Measurements from ENCODE around the gene CABLES1. TPM values are rescaled to one million over a fixed set of nuclear protein-coding genes. Genes with fewer than 3 reads are reported as not detected.

Gene CABLES1
- total and polyA plus RNA-seq, 2 of the 4 experiments (the other 2 are of a cell fraction) = 4.7 to 5.7 TPM

DNA sequence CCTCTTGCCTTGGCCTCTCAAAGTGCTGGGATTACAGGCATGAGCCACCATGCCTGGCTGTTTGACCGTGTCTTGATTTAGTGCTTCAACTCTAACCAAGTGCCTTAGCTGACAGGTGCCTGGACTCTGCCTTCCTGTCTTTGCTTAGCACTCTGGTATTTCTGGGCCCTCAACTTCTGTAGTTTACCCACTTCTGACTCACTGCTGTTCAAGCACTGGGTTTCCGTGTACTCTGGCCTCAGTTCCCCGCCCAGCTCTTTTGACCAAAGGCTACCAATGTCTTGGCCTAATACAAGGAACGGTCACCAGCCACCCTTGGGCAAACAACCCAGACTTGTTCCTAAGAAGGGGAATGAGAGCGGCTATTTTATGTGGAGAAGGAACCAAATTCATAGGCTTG is 35.7 kb upstream of the CABLES1 start:
- BruUV-seq (replicated peaks) = no TSS peak
- peak overlapping the region; percentile 14; the same call in 1 of the 2 replicates for H3K14ac ChIP-seq (replicated peaks; ENCODE audit: low read depth, low read length)
- ATAC-seq (ENCODE audit: low read depth) = no peak
- no peak overlapping the region for H4K8ac ChIP-seq (ENCODE audit: low read depth in 2 of 2, low read length in 2 of 2)
- WGBS, 2 experiments (ENCODE audit: extremely low coverage in 2 of 2, insufficient read length in 1 of 2) = 83% methylated on average over 3 of the region's 5 CpGs; no CpG with 5 or more reads in 1 of the 2 experiments
- no peaks in the 10 kb centered on the region for H3K9me1 ChIP-seq (ENCODE audit: insufficient read depth, low read length)
- H3K27ac ChIP-seq (ENCODE audit: insufficient read depth, low read length) = no peak overlapping the region
- no peaks in the 10 kb centered on the region for H4K20me1 ChIP-seq (ENCODE audit: insufficient read depth, low read length)
- intact Hi-C loops (cut with micrococcal nuclease) (no loop called here), in situ Hi-C loops (cut with MboI; ENCODE audit: low sequenced_read_pairs) (no loop called here), dilution Hi-C loops (cut with HindIII; ENCODE audit: low sequenced_read_pairs, unreplicated experiment) (no loop called here)
- H3K4me1 ChIP-seq (ENCODE audit: control insufficient read depth, insufficient read depth, low read length) = no peaks in the 10 kb centered on the region
- TF ChIP-seq MAZ (IDR thresholded peaks at IDR 0.05; ENCODE audit: borderline replicate concordance, low read depth, low read length) (no peak), RCOR1 (IDR thresholded peaks at IDR 0.05; ENCODE audit: insufficient replicate concordance, low read length) (no peak), CHD1 (IDR thresholded peaks at IDR 0.05; ENCODE audit: low read depth, low read length) (no peak), MXI1 (IDR thresholded peaks at IDR 0.05; ENCODE audit: borderline replicate concordance, low read depth, low read length) (no peak), MAFK (IDR thresholded peaks at IDR 0.05; ENCODE audit: low read depth, low read length) (no peak)
- TF ChIP-seq, protein P1, sequence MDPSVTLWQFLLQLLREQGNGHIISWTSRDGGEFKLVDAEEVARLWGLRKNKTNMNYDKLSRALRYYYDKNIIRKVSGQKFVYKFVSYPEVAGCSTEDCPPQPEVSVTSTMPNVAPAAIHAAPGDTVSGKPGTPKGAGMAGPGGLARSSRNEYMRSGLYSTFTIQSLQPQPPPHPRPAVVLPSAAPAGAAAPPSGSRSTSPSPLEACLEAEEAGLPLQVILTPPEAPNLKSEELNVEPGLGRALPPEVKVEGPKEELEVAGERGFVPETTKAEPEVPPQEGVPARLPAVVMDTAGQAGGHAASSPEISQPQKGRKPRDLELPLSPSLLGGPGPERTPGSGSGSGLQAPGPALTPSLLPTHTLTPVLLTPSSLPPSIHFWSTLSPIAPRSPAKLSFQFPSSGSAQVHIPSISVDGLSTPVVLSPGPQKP (IDR thresholded peaks at IDR 0.05; ENCODE audit: borderline replicate concordance, low read depth, low read length) = no peak
- TF ChIP-seq, protein P2, sequence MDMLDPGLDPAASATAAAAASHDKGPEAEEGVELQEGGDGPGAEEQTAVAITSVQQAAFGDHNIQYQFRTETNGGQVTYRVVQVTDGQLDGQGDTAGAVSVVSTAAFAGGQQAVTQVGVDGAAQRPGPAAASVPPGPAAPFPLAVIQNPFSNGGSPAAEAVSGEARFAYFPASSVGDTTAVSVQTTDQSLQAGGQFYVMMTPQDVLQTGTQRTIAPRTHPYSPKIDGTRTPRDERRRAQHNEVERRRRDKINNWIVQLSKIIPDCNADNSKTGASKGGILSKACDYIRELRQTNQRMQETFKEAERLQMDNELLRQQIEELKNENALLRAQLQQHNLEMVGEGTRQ (IDR thresholded peaks at IDR 0.05; ENCODE audit: low read depth, low read length) = no peak
- H3K18ac ChIP-seq (ENCODE audit: low read depth, low read length) = no peak overlapping the region
- no peak overlapping the region for H3K56ac ChIP-seq (ENCODE audit: extremely low read depth, insufficient read depth, low read length)
- no peak overlapping the region; the same call in 1 of the 2 replicates for H2BK20ac ChIP-seq (ENCODE audit: low read depth, low read length)
- H3K4ac ChIP-seq (ENCODE audit: low read depth, low read length) = peak overlapping the region; percentile 3; the same call in 1 of the 2 replicates
- no peaks in the 10 kb centered on the region for H3K36me3 ChIP-seq (ENCODE audit: control insufficient read depth, insufficient read depth, low read length)
- no peak overlapping the region; the same call in 1 of the 2 replicates for H2BK120ac ChIP-seq (ENCODE audit: low read depth, low read length)
- H3K4me2 ChIP-seq (ENCODE audit: low read depth, low read length) = no peak overlapping the region
- no peak overlapping the region for H2AFZ ChIP-seq (replicated peaks; ENCODE audit: low read length, poor library complexity)
- no peak overlapping the region; the same call in 1 of the 2 replicates for H4K91ac ChIP-seq (ENCODE audit: insufficient read depth, low read depth, low read length)
- no peak overlapping the region for H2AK9ac ChIP-seq (replicated peaks; ENCODE audit: low read depth, low read length, poor library complexity)
- peak overlapping the region; percentile 38; the same call in 1 of the 3 replicates for H2BK15ac ChIP-seq (ENCODE audit: low read depth, low read length)
- H4K5ac ChIP-seq (ENCODE audit: low read depth, low read length) = no peak overlapping the region
- no peak overlapping the region for H3K9ac ChIP-seq (ENCODE audit: low read depth, low read length)
- H2BK5ac ChIP-seq (ENCODE audit: low read depth, low read length, poor library complexity, severe bottlenecking) = no peak overlapping the region
- peak overlapping the region; percentile 29 for H2AK5ac ChIP-seq (ENCODE audit: low read depth, low read length)
- H3K27me3 ChIP-seq (ENCODE audit: control insufficient read depth, insufficient read depth, low read length) = no peaks in the 10 kb centered on the region
- H3K9me3 ChIP-seq (ENCODE audit: control insufficient read depth, insufficient read depth, low read length) = no peaks in the 10 kb centered on the region
- H3K79me1 ChIP-seq (ENCODE audit: low read depth in 1 of 2, low read length in 2 of 2) = no peaks in the 10 kb centered on the region
- DNase-seq = no peak
- no peak overlapping the region for H3K4me3 ChIP-seq (ENCODE audit: insufficient read depth, low read depth, low read length)
- no peak overlapping the region for H3K23ac ChIP-seq (ENCODE audit: low read depth, low read length)
- POLR2A ChIA-PET (ENCODE audit: unreplicated experiment) = no interaction called here
- CTCF ChIA-PET = no interaction called here
